K562 (cell line): ENCODE measurements around the gene NACC1. TPM values are rescaled to one million over a fixed set of nuclear protein-coding genes. Genes with fewer than 3 reads are reported as not detected.

ENCODE experiments used
- BCLAF1 ChIP-seq, 2 experiments: fragments of 450-650 bp in 1 of 2; IDR thresholded peaks; 2 replicates each; pipeline ENCODE4 v1.6.1; 2011 to 2017; ENCODE audit warnings: low read depth in 2 of 2, antibody characterized with exemption in 1 of 2, borderline replicate concordance in 1 of 2, low read length in 1 of 2, mild to moderate bottlenecking in 1 of 2, mixed read lengths in 1 of 2; ENCODE audit not compliant: control insufficient read depth in 1 of 2
- BDP1 ChIP-seq: IDR thresholded peaks from 3 replicates; pipeline ENCODE4 v1.6.1; 2011; ENCODE audit not compliant: insufficient read length, insufficient read depth
- CEBPB ChIP-seq: fragments of 450-650 bp; IDR thresholded peaks from 2 replicates; pipeline ENCODE4 v1.6.1; 2016; ENCODE audit warnings: missing genetic modification characterization, missing compliant biosample characterization
- CSDE1 ChIP-seq, 2 experiments: fragments of 450-650 bp; IDR thresholded peaks; 2 replicates each; pipeline ENCODE4 v1.6.1; 2016; ENCODE audit warnings: mild to moderate bottlenecking in 1 of 2
- CUX1 ChIP-seq: fragments of 200-800 bp; sonication (Bioruptor generic); IDR thresholded peaks from 2 replicates; pipeline ENCODE4 v1.6.1; 2016; ENCODE audit warnings: missing genetic modification characterization, missing compliant biosample characterization
- GATA2 ChIP-seq: sonication (generic); formaldehyde crosslinking; IDR thresholded peaks from 2 replicates; pipeline ENCODE4 v1.4.0; 2020; ENCODE audit warnings: mild to moderate bottlenecking, missing genetic modification reagents
- HDGF ChIP-seq: fragments of 450-650 bp; IDR thresholded peaks from 2 replicates; pipeline ENCODE4 v1.6.1; 2016
- HOXB6 ChIP-seq: fragments of 250-450 bp; sonication (Bioruptor Pico); IDR thresholded peaks from 2 replicates; pipeline ENCODE4 v1.5.1; 2022; ENCODE audit warnings: mild to moderate bottlenecking, borderline replicate concordance
- NFE2 ChIP-seq: IDR thresholded peaks from 2 replicates; pipeline ENCODE4 v1.6.1; 2014; ENCODE audit warnings: antibody characterized with exemption, low read depth
- RBFOX2 ChIP-seq: fragments of 200-400 bp; formaldehyde crosslinking; IDR thresholded peaks from 2 replicates; pipeline ENCODE4 v1.6.1; 2017; ENCODE audit warnings: low read depth, mild to moderate bottlenecking, low read length, moderate library complexity
- SMARCA4 ChIP-seq: fragments of 450-650 bp; IDR thresholded peaks from 2 replicates; pipeline ENCODE4 v1.6.1; 2016
- SMARCA5 ChIP-seq: fragments of 450-650 bp; IDR thresholded peaks from 2 replicates; pipeline ENCODE4 v1.6.1; 2016
- TCF15 ChIP-seq: fragments of 250-450 bp; sonication (Bioruptor Pico); IDR thresholded peaks from 2 replicates; pipeline ENCODE4 v1.8.0; 2022; ENCODE audit warnings: moderate library complexity, mild to moderate bottlenecking, inconsistent platforms
- U2AF1 ChIP-seq: fragments of 200-400 bp; formaldehyde crosslinking; optimal IDR thresholded peaks from 2 replicates; pipeline ENCODE3; 2017; ENCODE audit warnings: mild to moderate bottlenecking, low read depth, low read length, moderate library complexity
- XRCC4 ChIP-seq: IDR thresholded peaks from one replicate; pipeline ENCODE4 v1.6.1; 2011; ENCODE audit not compliant: insufficient read depth, insufficient read length; ENCODE audit errors: extremely low read depth
- ZBTB7A ChIP-seq: IDR thresholded peaks from 2 replicates; pipeline ENCODE4 v1.6.1; 2011; ENCODE audit warnings: low read depth, mild to moderate bottlenecking, low read length, moderate library complexity, borderline replicate concordance; ENCODE audit not compliant: control insufficient read depth
- ZKSCAN1 ChIP-seq: fragments of 150-350 bp; IDR thresholded peaks from 2 replicates; pipeline ENCODE4 v1.6.1; 2016; ENCODE audit warnings: low read depth, low read length
- ZNF551 ChIP-seq: fragments of 250-450 bp; sonication (Bioruptor Pico); IDR thresholded peaks from 2 replicates; pipeline ENCODE4 v1.5.0; 2021; ENCODE audit warnings: mild to moderate bottlenecking, moderate library complexity
- ZNF766 ChIP-seq: fragments of 200-800 bp; sonication (Bioruptor generic); conservative IDR thresholded peaks from 2 replicates; pipeline ENCODE4 v1.6.1; 2016; ENCODE audit warnings: missing genetic modification characterization, missing compliant biosample characterization
- ZNF778 ChIP-seq: fragments of 450-650 bp; formaldehyde crosslinking; IDR thresholded peaks from 2 replicates; pipeline ENCODE4 v1.4.0; 2020; ENCODE audit warnings: mild to moderate bottlenecking, moderate library complexity
- ZNF780A ChIP-seq: fragments of 250-450 bp; sonication (Bioruptor Pico); IDR thresholded peaks from 2 replicates; pipeline ENCODE4 v1.5.0; 2021; ENCODE audit warnings: mild to moderate bottlenecking
- polyA plus RNA-seq, 8 experiments: library from polyadenylated mRNA; depleted of rRNA in 4 of 8; stranded (reverse) in 5 of 8; unstranded in 3 of 8; fragments of >200 nt; fragmentation: Nextera tagmentation in 2 of 8; fragmentation: Illumina TruSeq in 1 of 8; extraction: Ambion mirVana in 2 of 8; extraction: Trizol in 1 of 8; gene quantifications; 2 replicates each; pipeline versions ENCODE4 v1.2.1 to v1.2.3, GENCODE V29; 2011 to 2014; ENCODE audit warnings: inconsistent platforms in 1 of 8, missing spikeins in 1 of 8
- total RNA-seq, 7 experiments: library from RNA; depleted of rRNA in 6 of 7; stranded (reverse); fragments of >200 nt in 6 of 7; fragmentation: Illumina TruSeq in 2 of 7; extraction: Trizol in 2 of 7; gene quantifications; 2 replicates each; pipeline versions ENCODE4 v1.2.1 to v1.2.3, GENCODE V29; 2011 to 2021; ENCODE audit warnings: low replicate concordance in 1 of 7

NACC1 gene
- total and polyA plus RNA-seq, 9 of the 15 experiments (the other 6 are each of a cell fraction or from before 2014, with no cell fraction given) = 0.04 to 96.6 (median 25.8) TPM

GRCh38 chr19:13101590-13102415, 16.3 kb upstream of the NACC1 start (continued):
- 0 out of 2 replicates have a peak, but pooled peaks have one; percentile 31 for TF ChIP-seq CUX1 (CRISPR knock-in tag)
- peak; percentile 63; the same call in 1 of the 2 replicates for TF ChIP-seq ZBTB7A
- TF ChIP-seq GATA2 (CRISPR knock-in tag) = no peak
- no peak for TF ChIP-seq RBFOX2
- TF ChIP-seq CSDE1 (IDR thresholded peaks at IDR 0.05) = no peak
- no peak for TF ChIP-seq ZKSCAN1
- TF ChIP-seq ZNF766 (CRISPR knock-in tag) = no peak
- TF ChIP-seq ZNF551 = no peak
- TF ChIP-seq SMARCA4 = 0 out of 2 replicates have a peak, but pooled peaks have one; percentile 12
- no peak for TF ChIP-seq TCF15 (CRISPR knock-in tag)
- TF ChIP-seq ZNF778 (CRISPR knock-in tag) = no peak
- TF ChIP-seq BCLAF1 (IDR thresholded peaks at IDR 0.05; ENCODE audit: borderline replicate concordance in 1 of 2, control insufficient read depth in 1 of 2, low read depth in 2 of 2, low read length in 1 of 2) = no peak
- no peak for TF ChIP-seq XRCC4
- TF ChIP-seq ZNF780A = 0 out of 2 replicates have a peak, but pooled peaks have one; percentile 15
- TF ChIP-seq NFE2 = no peak
- TF ChIP-seq HOXB6 (CRISPR knock-in tag) = no peak
- no peak for TF ChIP-seq HDGF
- TF ChIP-seq SMARCA5 = no peak
- TF ChIP-seq CEBPB (tag) = peak; percentile 37; the same call in 1 of the 2 replicates
- no peak for TF ChIP-seq U2AF1
- no peak for TF ChIP-seq BDP1
